OCI-LY7 (cell line): ENCODE results near the gene LRFN5. TPM values are rescaled to one million over a fixed set of nuclear protein-coding genes. Genes with fewer than 3 reads are reported as not detected.

ENCODE experiments used
- BruUV-seq: library from RNA; stranded (reverse); fragments of 400-500 nt; replicated peaks from 2 replicates; lab custom pipeline; 2021; lab: Mats Ljungman, UMichigan
- CTCF ChIA-PET: fragments of 300-600 bp; sonication (Branson Sonifier 250); formaldehyde crosslinking; loops from one replicate; lab custom pipeline; 2022; ENCODE audit warnings: antibody characterized with exemption; ENCODE audit not compliant: unreplicated experiment; lab: Charles Lee
- POLR2A ChIA-PET: fragments of 300-600 bp; sonication (Branson Sonifier 250); formaldehyde crosslinking; loops from one replicate; lab custom pipeline; 2022; ENCODE audit warnings: antibody characterized with exemption; lab: Charles Lee
- DNase-seq: peaks from one replicate; pipeline ENCODE4 v3.0.0-alpha.2; 2015; ENCODE audit warnings: low spot score
- H2AFZ ChIP-seq: fragments of 200-600 bp; sonication (generic), shearing (Covaris generic); 2 replicates; pipeline ENCODE4 v1.6.1; 2014; ENCODE audit warnings: mild to moderate bottlenecking, antibody characterized with exemption, low read length, moderate library complexity
- H3K27ac ChIP-seq: fragments of 200-600 bp; sonication (generic); 2 replicates; pipeline ENCODE4 v1.5.1; 2014; ENCODE audit warnings: mixed run types, low read depth, mild to moderate bottlenecking, moderate library complexity, low read length, inconsistent platforms; ENCODE audit not compliant: poor library complexity, severe bottlenecking
- H3K36me3 ChIP-seq: fragments of 200-600 bp; sonication (generic); 2 replicates; pipeline ENCODE4 v1.6.1; 2014; ENCODE audit warnings: mild to moderate bottlenecking, antibody characterized with exemption, low read length, moderate library complexity, mixed read lengths; ENCODE audit not compliant: insufficient read depth
- H3K4me1 ChIP-seq: fragments of 200-600 bp; sonication (generic); 2 replicates; pipeline ENCODE4 v1.5.1; 2014; ENCODE audit warnings: mild to moderate bottlenecking, low read length; ENCODE audit not compliant: insufficient read depth, poor library complexity, severe bottlenecking
- H3K4me2 ChIP-seq: fragments of 200-600 bp; sonication (generic); 2 replicates; pipeline ENCODE4 v1.6.1; 2014; ENCODE audit warnings: mild to moderate bottlenecking, low read length
- H3K4me3 ChIP-seq: fragments of 200-600 bp; sonication (generic); 2 replicates; pipeline ENCODE4 v1.5.1; 2014; ENCODE audit warnings: mild to moderate bottlenecking, low read depth, low read length; ENCODE audit not compliant: poor library complexity, severe bottlenecking
- H3K79me2 ChIP-seq: fragments of 200-600 bp; sonication (generic); 2 replicates; pipeline ENCODE4 v1.6.1; 2016; ENCODE audit warnings: low read depth, mild to moderate bottlenecking, low read length, moderate library complexity, mixed read lengths; ENCODE audit not compliant: insufficient read depth
- H3K9me2 ChIP-seq: fragments of 200-600 bp; sonication (generic); 2 replicates; pipeline ENCODE4 v1.6.1; 2016; ENCODE audit warnings: mild to moderate bottlenecking, low read length, mixed read lengths; ENCODE audit not compliant: insufficient read depth
- H3K9me3 ChIP-seq: fragments of 200-600 bp; sonication (generic); 2 replicates; pipeline ENCODE4 v1.6.1; 2014; ENCODE audit warnings: mild to moderate bottlenecking, mixed run types, low read length, mixed read lengths
- H4K20me1 ChIP-seq: fragments of 200-600 bp; sonication (generic); 2 replicates; pipeline ENCODE4 v1.6.1; 2014; ENCODE audit warnings: mild to moderate bottlenecking, antibody characterized with exemption, low read length, moderate library complexity, mixed read lengths; ENCODE audit not compliant: insufficient read depth
- EZH2phosphoT487 ChIP-seq: fragments of 200-600 bp; sonication (generic); IDR thresholded peaks from 2 replicates; pipeline ENCODE4 v1.6.1; 2018; ENCODE audit warnings: low read depth, borderline replicate concordance, mild to moderate bottlenecking, mixed run types, antibody characterized with exemption, low read length, moderate library complexity, mixed read lengths
- intact Hi-C: fragments of 100-400 bp; cut with micrococcal nuclease; formaldehyde crosslinking; loops from one replicate; pipeline ENCODE4 v1.10.0; 2022; ENCODE audit not compliant: unreplicated experiment
- total RNA-seq, 2 experiments: library from RNA; depleted of rRNA in 1 of 2; stranded (reverse); fragments of >200 nt in 1 of 2; shearing (Covaris generic) in 1 of 2; gene quantifications; 2 replicates each; pipeline ENCODE4 v1.2.3, GENCODE V29; 2014 to 2022
- TF ChIP-seq, protein P1 (sequence below): fragments of 200-600 bp; sonication (generic); conservative IDR thresholded peaks from 2 replicates; pipeline ENCODE4 v1.5.1; 2014; ENCODE audit warnings: mild to moderate bottlenecking, antibody characterized with exemption, low read length, moderate library complexity, mixed read lengths

The LRFN5 gene
- total RNA-seq, 2 experiments from 2014 or later = not detected

DNA sequence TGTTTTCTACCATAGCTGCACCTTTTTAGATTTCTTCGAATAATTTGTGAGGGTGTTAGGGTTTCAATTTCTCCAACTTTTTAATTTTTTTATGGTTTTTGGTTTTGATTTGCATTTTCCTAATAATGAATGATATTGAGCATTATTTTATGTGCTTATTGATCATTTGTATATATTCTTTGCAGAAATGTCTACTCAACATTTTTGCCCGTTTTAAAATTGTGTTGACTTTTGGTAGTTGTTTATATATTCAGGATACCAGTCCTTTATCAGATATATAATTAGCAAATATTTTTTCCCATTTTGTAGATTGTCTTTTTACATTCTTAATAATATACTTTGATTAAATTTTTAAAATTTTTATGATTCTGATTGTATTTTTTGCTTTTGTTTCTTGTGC lies 306.7 kb downstream of the LRFN5 start:
- Histone ChIP-seq H3K4me1 (no peaks in the 10 kb centered on the region), H3K36me3 (no peaks in the 10 kb centered on the region), H4K20me1 (no peaks in the 10 kb centered on the region), H3K4me2 (no peak overlapping the region), H3K9me3 (0 out of 2 replicates have a peak, but pooled peaks cover 3% of the 10 kb centered on the region), H3K4me3 (no peak overlapping the region), H3K79me2 (no peaks in the 10 kb centered on the region), H3K9me2 (no peaks in the 10 kb centered on the region), H2AFZ (no peak overlapping the region), H3K27ac (no peak overlapping the region)
- intact Hi-C loops = no loop called here
- ChIA-PET POLR2A (no interaction called here), CTCF (no interaction called here)
- TF ChIP-seq, protein P1, sequence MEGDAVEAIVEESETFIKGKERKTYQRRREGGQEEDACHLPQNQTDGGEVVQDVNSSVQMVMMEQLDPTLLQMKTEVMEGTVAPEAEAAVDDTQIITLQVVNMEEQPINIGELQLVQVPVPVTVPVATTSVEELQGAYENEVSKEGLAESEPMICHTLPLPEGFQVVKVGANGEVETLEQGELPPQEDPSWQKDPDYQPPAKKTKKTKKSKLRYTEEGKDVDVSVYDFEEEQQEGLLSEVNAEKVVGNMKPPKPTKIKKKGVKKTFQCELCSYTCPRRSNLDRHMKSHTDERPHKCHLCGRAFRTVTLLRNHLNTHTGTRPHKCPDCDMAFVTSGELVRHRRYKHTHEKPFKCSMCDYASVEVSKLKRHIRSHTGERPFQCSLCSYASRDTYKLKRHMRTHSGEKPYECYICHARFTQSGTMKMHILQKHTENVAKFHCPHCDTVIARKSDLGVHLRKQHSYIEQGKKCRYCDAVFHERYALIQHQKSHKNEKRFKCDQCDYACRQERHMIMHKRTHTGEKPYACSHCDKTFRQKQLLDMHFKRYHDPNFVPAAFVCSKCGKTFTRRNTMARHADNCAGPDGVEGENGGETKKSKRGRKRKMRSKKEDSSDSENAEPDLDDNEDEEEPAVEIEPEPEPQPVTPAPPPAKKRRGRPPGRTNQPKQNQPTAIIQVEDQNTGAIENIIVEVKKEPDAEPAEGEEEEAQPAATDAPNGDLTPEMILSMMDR = no peak
- no peak for TF ChIP-seq EZH2phosphoT487
- DNase-seq = no peak
- no TSS peak for BruUV-seq

DNA sequence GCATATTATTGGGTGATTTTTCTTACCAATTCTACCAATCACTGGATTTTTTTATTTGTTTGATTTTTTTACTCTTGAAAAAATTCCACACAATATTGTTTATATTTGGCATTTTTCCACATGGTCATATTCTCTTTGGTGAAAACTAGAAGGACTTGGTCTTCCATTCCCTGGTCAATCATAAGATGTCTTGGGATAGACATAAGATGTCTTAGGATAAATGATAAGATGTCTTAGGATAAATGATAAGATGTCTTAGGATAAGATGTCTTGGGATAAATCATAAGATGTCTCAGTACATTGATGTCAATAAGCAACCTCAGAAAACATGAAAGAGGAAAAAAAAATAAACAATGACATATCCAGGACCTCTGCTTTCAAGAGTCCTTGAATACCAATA lies 309.1 kb downstream of the LRFN5 start:
- H3K4me3 ChIP-seq = no peak overlapping the region
- H3K36me3 ChIP-seq = no peaks in the 10 kb centered on the region
- no peaks in the 10 kb centered on the region for H4K20me1 ChIP-seq
- CTCF ChIA-PET = no interaction called here
- 0 out of 2 replicates have a peak, but pooled peaks cover 3% of the 10 kb centered on the region for H3K9me3 ChIP-seq
- H3K4me2 ChIP-seq = no peak overlapping the region
- H2AFZ ChIP-seq = no peak overlapping the region
- POLR2A ChIA-PET = no interaction called here
- BruUV-seq = no TSS peak
- no peaks in the 10 kb centered on the region for H3K4me1 ChIP-seq
- H3K79me2 ChIP-seq = no peaks in the 10 kb centered on the region
- H3K9me2 ChIP-seq = no peaks in the 10 kb centered on the region
- no peak overlapping the region for H3K27ac ChIP-seq
- no peak for DNase-seq
- intact Hi-C loops = no loop called here
- TF ChIP-seq, protein P1 = no peak
- TF ChIP-seq EZH2phosphoT487 = no peak

DNA sequence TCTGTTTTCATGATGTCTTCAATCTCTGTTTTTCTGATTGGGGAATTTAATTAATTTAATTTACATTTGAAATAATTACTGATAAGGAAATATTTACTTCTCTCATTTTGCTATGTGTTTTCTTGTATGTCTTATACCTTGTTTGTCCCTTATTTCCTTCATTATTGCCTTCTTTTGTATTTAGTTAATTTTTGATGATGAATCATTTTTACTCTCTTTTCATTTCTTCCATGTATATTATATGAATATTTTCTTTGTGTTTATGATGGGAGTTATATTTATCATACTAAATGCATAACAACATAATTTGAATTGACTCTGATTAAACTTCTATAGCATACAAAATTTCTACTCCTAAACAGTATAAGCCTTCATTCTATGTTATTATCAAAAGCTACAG lies 309.6 kb downstream of the LRFN5 start:
- Histone ChIP-seq H3K9me2 (no peaks in the 10 kb centered on the region), H3K9me3 (0 out of 2 replicates have a peak, but pooled peaks cover 3% of the 10 kb centered on the region), H3K27ac (no peak overlapping the region), H3K79me2 (no peaks in the 10 kb centered on the region), H3K4me3 (no peak overlapping the region), H3K4me1 (no peaks in the 10 kb centered on the region), H3K36me3 (no peaks in the 10 kb centered on the region), H4K20me1 (no peaks in the 10 kb centered on the region), H2AFZ (no peak overlapping the region), H3K4me2 (no peak overlapping the region)
- TF ChIP-seq EZH2phosphoT487 = no peak
- TF ChIP-seq, protein P1 = no peak
- BruUV-seq = no TSS peak
- ChIA-PET POLR2A (no interaction called here), CTCF (no interaction called here)
- no peak for DNase-seq
- intact Hi-C loops = no loop called here
